ENCODE measurements around the gene EFCAB6.

- TF ChIP-seq CTCF (IDR thresholded peaks at IDR 0.05) (no peak), ZFX (IDR thresholded peaks at IDR 0.05; ENCODE audit: borderline replicate concordance) (no peak)
These were observed 48.0 kb upstream of the EFCAB6 start for GRCh38 chr22:43860126-43860525.
